ENCODE results near the gene WNT3A. TPM values are rescaled to one million over a fixed set of nuclear protein-coding genes. Genes with fewer than 3 reads are reported as not detected.

WNT3A gene
- total RNA-seq, 1 donor from 2014 or later: not detected

GRCh38 chr1:228073061-228073856, 66.5 kb downstream of the WNT3A start:
- TF ChIP-seq POLR2AphosphoS5 (IDR thresholded peaks at IDR 0.05; ENCODE audit: insufficient read depth in 1 of 2, low read depth in 1 of 2) (no peak), CTCF (IDR thresholded peaks at IDR 0.05) (no peak), POLR2A (IDR thresholded peaks at IDR 0.05) (no peak)
- no peak for DNase-seq (ENCODE audit: extremely low spot score in 2 of 2)
- Histone ChIP-seq H3K36me3 (no peaks in the 10 kb centered on the region), H3K27ac (no peak overlapping the region), H3K4me3 (no peak overlapping the region), H3K9me3 (no peaks in the 10 kb centered on the region), H3K27me3 (no peaks in the 10 kb centered on the region), H3K4me1 (no peaks in the 10 kb centered on the region)
- intact Hi-C loops (cut with DNase I): no loop called here

GRCh38 chr1:228073857-228074545, 67.2 kb downstream of the WNT3A start:
- Histone ChIP-seq H3K4me1 (no peaks in the 10 kb centered on the region), H3K4me3 (no peak overlapping the region), H3K36me3 (no peaks in the 10 kb centered on the region), H3K9me3 (no peaks in the 10 kb centered on the region), H3K27ac (no peak overlapping the region), H3K27me3 (no peaks in the 10 kb centered on the region)
- TF ChIP-seq POLR2A (IDR thresholded peaks at IDR 0.05) (no peak), POLR2AphosphoS5 (IDR thresholded peaks at IDR 0.05; ENCODE audit: insufficient read depth in 1 of 2, low read depth in 1 of 2) (no peak), CTCF (IDR thresholded peaks at IDR 0.05) (no peak)
- intact Hi-C loops (cut with DNase I): no loop called here
- no peak for DNase-seq (ENCODE audit: extremely low spot score in 2 of 2)

GRCh38 chr1:228074954-228075730, 68.3 kb downstream of the WNT3A start:
- Histone ChIP-seq H3K27ac (no peak overlapping the region), H3K27me3 (no peaks in the 10 kb centered on the region), H3K9me3 (no peaks in the 10 kb centered on the region), H3K4me3 (no peak overlapping the region), H3K4me1 (peaks cover 3% of the 10 kb centered on the region), H3K36me3 (no peaks in the 10 kb centered on the region)
- no peak for TF ChIP-seq POLR2AphosphoS5 (IDR thresholded peaks at IDR 0.05; ENCODE audit: insufficient read depth in 1 of 2, low read depth in 1 of 2)
- no peak for TF ChIP-seq POLR2A (IDR thresholded peaks at IDR 0.05)
- TF ChIP-seq CTCF (IDR thresholded peaks at IDR 0.05): no peak
- no peak for DNase-seq (ENCODE audit: extremely low spot score in 2 of 2)
- intact Hi-C loops (cut with DNase I): no loop called here

GRCh38 chr1:228075801-228076271, 69.0 kb downstream of the WNT3A start:
- Histone ChIP-seq H3K9me3 (no peaks in the 10 kb centered on the region), H3K27me3 (no peaks in the 10 kb centered on the region), H3K4me3 (no peak overlapping the region), H3K4me1 (peaks cover 10% of the 10 kb centered on the region), H3K36me3 (no peaks in the 10 kb centered on the region), H3K27ac (no peak overlapping the region)
- DNase-seq (ENCODE audit: extremely low spot score in 2 of 2): no peak
- TF ChIP-seq POLR2A (IDR thresholded peaks at IDR 0.05): no peak
- TF ChIP-seq POLR2AphosphoS5 (IDR thresholded peaks at IDR 0.05; ENCODE audit: insufficient read depth in 1 of 2, low read depth in 1 of 2): no peak
- no peak for TF ChIP-seq CTCF (IDR thresholded peaks at IDR 0.05)
- intact Hi-C loops (cut with DNase I): no loop called here

Measured in vagina (tissue), 2 donors.